Epithelial cell of prostate (primary cell): ENCODE data around the gene LRRC47.

ENCODE experiments used
- DNase-seq: peaks from one replicate; pipeline ENCODE4 v3.0.0-alpha.2; 2011; ENCODE audit warnings: low read depth, low spot score
- H3K27ac ChIP-seq: fragments of 450-650 bp; 2 replicates; pipeline ENCODE4 v1.5.1; 2017; ENCODE audit warnings: mild to moderate bottlenecking

LRRC47 gene

DNA sequence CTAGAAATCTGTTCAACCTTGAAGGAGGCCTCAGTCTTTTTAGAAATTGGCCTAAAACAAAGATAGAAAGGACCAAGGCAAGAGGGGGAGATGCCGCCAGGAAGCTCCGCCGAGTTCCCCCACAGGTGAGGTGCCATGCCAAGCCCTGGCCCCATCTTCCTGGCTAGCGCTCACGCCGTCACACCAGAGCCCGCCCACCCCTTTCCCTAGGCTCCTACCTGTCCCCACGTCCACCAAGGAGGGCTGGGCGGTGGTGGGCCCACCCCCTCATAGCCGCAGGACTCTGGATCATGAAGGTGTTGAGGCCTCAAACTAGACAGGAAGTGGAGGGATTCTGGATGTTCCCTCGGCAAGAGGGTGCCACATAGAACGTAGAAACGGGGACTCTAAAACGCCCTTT, 59.6 kb downstream of the LRRC47 start:
- no peak for DNase-seq
- no peak overlapping the region for H3K27ac ChIP-seq

DNA sequence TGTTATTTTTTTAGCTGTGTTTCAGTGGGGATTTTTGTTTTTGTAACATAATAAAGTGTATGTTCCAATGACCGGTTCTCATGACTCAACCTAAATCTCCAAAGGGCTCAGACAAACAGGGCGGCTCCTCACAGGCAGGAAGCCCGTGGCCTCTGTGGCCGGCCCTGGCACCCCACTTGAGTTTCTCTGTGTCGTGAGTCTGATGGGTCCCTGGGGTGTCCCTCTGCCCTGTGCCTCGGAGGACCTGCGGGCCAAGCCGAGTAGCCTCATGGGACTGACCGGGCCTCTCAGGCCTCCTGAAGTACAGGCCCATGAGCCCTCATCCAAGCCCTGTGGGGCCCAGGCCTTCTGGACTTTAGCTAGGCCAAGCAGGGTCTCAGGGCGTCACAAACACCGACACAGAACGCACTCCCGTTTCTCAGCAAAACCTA, 60.2 kb downstream of the LRRC47 start:
- no peak for DNase-seq

DNA sequence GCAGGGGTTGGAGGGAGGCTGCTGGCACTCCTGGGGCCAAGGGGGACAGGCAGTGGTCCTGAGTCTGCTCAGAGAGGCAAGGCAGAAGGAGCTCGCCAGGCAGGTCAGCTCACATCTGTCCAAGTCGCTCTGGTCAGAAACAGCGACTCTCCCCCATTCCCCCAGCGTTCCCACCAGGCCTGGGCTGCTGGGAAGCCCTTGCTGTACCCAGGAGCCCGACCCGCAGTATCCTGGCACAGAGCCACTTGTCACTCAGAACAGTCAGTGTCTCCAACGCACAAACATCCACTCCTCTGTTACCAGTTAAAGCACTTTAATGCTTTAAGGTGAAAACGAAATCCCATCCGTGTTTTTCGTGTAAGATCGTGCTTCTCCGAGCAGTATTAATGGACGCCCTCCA, 60.6 kb downstream of the LRRC47 start:
- no peak for DNase-seq
- H3K27ac ChIP-seq: no peak overlapping the region

More for the DNA sequence above, 60.2 kb downstream of the LRRC47 start:
- H3K27ac ChIP-seq: no peak overlapping the region

DNA sequence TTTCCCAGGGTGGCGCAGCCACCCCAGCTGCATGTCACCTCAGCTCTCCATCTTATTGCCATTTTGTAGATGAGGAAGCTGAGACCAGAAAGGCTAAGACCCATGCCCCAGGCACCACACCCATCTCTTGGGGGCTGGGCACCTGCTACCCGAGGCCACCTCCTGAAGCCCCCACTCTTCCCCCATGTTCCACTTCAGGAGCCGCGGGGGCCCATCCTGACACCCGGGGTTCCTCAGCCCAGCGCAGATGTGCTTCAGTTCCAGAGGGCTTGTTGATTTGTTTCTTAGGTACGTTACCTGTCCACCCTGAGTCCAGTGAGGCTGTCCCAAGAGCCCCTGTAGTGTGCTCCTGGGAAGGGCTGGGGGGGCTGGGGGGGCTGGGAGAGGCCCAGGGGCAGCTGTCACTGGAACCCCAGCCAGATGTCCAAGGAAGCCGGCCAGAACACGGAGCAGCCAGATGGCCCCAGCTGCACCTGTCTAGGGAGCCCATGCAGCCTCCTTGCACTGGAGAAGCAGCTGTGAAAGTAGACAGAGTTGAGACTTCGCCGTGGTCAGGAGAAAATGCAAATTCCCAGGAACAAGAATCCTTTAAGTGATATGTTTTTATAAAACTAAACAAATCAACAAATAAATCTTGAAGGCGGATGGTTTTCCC, 61.1 kb downstream of the LRRC47 start:
- DNase-seq: no peak
- H3K27ac ChIP-seq: no peak overlapping the region

DNA sequence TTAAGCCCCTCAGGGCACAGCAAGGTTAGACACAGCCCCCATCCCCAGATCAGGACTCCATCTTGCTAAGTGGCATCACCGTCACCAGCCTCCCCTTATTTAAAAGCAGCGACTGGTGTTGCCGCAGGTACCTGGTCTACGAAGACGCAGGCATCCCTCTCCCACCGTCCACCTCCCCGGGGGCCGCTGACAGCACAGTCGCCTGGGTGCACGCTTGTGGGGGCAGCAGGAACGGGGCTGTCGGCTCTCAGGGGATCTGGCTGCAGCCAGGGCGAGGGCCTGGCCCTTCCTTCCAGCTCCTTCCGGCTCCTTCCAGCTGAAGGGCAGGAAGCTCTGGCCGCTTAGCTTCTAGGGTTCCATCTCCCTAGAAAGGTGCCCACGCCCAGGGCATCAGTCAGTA, 61.7 kb downstream of the LRRC47 start:
- no peak for DNase-seq
- H3K27ac ChIP-seq: no peak overlapping the region

DNA sequence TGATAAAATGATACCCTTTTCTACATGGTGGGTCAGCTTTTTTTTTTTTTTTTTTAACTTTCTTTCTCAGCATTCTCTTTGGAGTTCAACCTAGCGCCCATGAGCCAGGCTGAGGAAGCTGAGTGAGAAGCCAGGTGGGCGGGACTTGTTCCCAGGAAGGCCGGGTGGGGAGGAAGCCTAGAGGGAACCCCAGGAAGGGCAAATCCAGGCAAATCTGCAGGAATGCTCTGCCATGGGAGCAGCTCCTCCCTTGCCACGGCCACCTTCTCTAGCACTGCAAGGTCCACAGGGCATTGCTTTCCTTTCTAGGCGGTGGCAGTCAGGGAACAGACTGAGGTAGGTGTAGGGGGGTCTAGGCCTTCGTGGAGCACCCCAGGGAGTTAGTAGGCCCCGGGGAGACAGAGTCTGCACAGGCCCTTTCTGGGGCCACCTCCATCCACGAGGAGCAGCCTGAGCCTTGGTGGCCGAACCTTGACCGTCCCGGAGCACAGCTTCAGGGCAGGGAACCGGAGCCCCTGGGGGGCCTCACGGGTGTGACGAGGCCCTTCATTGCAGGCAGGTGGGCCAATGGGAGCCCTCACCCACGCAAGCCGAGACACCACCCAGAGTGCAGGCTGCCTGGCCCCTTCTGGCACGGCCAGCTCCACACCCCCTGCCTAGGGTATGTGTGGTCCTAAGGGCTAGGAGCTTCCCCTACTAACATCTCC, 62.3 kb downstream of the LRRC47 start:
- DNase-seq: no peak
- H3K27ac ChIP-seq: no peak overlapping the region

DNA sequence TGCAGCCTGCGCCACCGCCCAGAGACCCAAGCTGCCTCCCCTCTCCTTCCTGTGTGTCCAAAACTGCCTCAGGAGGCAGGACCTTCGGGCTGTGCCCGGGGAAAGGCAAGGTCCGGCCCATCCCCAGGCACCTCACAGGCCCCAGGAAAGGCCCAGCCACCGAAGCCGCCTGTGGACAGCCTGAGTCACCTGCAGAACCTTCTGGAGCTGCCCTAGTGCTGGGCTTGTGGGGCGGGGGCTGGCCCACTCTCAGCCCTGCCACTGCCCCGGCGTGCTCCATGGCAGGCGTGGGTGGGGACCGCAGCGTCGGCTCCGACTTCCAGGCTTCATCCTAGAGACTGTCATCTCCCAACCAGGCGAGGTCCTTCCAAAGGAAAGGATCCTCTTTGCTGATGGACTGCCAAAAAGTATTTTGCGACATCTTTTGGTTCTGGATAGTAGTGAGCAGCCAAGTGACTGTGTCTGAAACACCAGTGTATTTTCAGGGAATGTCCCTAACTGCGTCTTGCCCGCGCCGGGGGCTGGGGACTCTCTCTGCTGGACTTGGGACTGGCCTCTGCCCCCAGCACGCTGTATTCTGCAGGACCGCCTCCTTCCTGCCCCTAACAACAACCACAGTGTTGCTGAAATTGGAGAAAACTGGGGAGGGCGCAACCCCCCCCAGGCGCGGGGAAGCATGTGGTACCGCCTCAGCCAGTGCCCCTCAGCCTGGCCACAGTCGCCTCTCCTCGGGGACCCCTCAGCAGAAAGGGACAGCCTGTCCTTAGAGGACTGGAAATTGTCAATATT, 63.0 kb downstream of the LRRC47 start:
- DNase-seq: no peak

DNA sequence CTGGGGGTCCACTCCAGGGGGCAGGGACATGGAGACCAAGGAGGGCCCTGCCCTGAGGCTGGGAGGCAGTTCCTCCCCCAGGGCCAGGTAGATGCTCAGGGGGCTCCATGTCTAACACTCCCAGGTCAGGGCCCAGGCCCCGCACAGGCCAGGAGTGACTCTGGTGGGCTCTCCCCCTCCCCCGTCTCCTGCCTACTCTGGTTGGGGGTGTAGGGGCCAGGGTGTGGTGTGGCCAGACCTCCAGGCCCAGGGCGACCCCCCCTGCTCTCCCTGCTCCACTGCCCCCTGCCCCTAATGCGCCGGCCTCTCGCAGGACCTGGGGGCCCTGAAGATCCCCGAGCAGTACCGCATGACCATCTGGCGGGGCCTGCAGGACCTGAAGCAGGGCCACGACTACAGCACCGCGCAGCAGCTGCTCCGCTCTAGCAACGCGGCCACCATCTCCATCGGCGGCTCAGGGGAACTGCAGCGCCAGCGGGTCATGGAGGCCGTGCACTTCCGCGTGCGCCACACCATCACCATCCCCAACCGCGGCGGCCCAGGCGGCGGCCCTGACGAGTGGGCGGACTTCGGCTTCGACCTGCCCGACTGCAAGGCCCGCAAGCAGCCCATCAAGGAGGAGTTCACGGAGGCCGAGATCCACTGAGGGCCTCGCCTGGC, 63.7 kb downstream of the LRRC47 start:
- no peak for DNase-seq
- no peak overlapping the region for H3K27ac ChIP-seq

More for the DNA sequence above, 63.0 kb downstream of the LRRC47 start:
- H3K27ac ChIP-seq: no peak overlapping the region

DNA sequence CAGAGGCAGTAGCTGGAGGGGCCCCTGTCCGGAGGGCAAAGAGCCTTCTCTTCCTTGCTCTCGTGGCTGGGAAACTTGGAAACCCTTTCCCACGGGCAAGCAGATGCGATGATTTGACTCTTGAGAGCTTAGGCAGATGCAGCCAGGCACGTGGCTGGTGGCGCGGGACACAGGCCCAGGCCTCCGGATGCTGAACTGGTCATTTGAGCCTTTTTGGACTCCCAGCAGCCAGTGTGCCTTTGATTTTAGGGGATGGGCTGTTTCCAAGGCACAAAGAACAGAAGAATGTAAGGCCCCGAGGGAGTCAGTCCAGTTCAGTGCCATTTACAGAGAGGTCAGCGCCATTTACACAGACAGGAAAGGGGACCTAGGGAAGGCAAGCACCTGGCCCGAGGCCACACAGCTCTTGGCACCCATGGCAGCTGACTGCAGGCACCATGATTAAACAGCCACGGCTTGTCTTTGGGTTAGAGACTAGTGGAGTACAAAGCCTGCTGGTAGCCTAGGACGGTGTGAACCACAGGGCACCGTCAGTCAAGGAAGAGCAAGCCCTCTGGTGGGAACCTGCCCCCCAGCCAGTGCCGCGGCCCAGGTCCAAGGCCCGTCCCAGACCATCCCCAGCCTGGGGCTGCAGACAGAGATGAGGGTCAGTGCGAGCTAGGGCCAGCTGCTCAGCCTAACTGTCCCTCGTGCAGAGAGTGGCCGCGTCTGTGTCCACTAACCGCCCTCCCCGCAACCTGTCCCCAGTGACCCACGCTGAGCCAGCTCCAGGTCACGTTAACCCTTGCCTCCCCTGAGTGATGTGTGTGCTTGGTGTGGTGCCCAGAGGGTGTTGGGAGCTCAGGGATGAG, 64.5 kb downstream of the LRRC47 start:
- no peak for DNase-seq
- no peak overlapping the region for H3K27ac ChIP-seq

DNA sequence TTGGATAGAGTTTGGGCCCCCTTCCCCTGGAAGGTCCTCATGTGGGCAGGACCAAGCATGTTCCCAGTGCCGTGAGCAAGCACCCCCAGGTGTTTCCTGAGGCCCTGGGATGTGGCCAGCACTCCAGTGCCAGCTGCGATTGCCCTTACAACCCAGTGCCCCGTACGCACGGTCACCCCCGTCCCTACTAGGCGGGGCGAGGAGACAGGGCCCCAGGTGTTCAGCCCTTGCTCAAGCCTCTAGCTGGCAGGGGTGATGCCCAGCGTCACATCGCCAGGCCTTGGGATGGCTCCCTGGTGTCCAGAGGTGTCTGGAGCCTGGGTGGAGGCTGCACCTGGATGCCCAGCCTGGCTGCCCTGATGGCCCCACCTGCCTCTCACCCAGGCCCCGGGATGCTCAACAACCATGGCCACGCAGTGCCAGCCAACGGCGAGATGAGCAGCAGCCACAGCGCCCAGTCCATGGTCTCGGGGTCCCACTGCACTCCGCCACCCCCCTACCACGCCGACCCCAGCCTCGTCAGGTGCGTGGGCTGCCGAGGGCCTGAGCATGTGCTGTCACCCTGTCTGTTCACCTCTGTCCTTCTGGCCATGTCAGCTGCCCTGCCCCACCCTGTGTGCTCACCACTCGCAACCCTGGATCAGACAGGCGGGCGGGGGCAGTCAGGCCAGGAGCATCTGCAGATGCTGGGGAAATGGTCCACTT, 65.6 kb downstream of the LRRC47 start:
- no peak for DNase-seq
- no peak overlapping the region for H3K27ac ChIP-seq

DNA sequence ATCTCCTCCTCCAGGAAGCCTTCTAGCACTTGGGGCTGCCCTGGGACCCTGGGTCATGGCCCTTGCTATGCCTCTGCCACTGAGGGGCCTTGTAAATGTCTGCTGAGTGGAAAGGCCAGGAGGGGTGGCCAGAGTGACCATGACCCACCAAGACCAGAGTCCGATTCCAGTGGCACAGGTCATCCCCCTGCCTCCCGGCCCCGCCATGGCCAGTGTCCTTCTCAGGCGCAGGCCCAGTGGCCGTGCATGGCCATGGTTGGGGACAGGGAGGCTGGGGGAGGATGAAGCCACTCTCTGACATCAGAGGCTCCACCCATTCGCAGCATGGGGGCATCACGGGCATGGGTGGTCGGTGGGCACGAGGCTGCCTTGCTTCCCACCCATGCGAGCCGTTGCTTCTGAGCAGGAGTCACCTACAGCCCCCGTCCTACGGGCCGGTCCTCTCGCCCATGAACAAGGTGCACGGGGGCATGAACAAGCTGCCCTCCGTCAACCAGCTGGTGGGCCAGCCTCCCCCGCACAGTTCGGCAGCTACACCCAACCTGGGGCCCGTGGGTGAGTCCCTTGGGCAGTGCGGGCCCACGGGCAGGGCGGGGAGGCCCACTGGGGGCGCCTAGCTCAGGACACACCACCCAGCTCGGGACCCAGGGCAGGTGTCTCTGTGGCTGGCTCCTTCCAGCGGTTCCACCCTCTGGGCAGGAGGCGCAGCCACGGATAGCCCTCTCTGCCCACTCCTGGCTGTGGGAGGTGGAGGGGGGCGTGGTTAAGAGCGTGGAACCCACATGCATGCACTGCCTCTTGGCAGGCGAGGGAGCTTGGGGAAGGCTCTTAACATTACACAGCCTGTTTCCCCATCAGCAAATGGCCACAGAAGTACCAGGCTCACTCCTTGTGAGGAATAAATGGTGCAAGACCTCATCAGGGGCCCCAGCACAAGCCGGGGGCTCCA, 66.4 kb downstream of the LRRC47 start:
- no peak for DNase-seq
- H3K27ac ChIP-seq: no peak overlapping the region
